Measurements from ENCODE around the gene RPL38.
A peak's percentile ranks its signal among the peaks of the same experiment; 100 is the strongest.
"Not testable (repeated sequence)": the region's sequence is repeated elsewhere in the genome, so short reads cannot be mapped to it uniquely, and the experiment has no call there.

The RPL38 gene

DNA sequence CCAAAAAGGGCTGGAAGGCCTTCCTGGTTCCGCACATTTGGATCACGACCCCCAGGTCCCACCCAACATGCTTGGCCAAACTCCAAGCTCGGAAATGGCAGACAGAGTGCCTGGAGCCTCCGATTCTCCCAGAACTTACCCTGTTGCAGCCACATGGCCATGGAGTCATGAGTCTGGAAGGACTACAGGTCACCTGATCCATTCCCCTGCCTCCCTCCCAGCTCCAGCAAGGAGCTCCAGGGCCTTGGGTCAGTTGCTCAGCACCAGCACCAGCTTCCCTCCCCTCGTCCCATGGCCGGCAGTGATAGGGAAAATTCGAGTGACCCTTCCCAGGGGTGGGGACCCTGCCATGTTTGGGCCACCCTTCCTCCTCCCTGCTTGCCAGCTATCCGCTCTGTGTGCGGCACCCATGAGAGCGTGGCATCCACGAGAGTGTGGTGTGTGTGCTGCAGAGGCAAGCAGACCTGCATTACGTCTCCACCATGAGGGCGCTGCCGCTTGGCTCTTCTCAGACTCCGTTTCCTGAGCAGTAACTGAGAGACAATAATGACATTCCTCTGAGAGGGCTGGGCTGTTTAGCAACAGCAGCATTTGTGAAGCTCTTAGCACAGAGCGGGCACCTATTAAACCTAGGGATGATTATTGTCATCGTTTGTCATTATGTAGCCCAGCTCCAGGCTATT is 21.3 kb upstream of the RPL38 start:
- H3K4me3 ChIP-seq (replicated peaks; ENCODE audit: low read depth, low read length): no peak overlapping the region
- TF ChIP-seq, protein P1, sequence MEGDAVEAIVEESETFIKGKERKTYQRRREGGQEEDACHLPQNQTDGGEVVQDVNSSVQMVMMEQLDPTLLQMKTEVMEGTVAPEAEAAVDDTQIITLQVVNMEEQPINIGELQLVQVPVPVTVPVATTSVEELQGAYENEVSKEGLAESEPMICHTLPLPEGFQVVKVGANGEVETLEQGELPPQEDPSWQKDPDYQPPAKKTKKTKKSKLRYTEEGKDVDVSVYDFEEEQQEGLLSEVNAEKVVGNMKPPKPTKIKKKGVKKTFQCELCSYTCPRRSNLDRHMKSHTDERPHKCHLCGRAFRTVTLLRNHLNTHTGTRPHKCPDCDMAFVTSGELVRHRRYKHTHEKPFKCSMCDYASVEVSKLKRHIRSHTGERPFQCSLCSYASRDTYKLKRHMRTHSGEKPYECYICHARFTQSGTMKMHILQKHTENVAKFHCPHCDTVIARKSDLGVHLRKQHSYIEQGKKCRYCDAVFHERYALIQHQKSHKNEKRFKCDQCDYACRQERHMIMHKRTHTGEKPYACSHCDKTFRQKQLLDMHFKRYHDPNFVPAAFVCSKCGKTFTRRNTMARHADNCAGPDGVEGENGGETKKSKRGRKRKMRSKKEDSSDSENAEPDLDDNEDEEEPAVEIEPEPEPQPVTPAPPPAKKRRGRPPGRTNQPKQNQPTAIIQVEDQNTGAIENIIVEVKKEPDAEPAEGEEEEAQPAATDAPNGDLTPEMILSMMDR (IDR thresholded peaks at IDR 0.05; ENCODE audit: low read length, missing control alignments): no peak
- no peak for DNase-seq (ENCODE audit: low read depth)

DNA sequence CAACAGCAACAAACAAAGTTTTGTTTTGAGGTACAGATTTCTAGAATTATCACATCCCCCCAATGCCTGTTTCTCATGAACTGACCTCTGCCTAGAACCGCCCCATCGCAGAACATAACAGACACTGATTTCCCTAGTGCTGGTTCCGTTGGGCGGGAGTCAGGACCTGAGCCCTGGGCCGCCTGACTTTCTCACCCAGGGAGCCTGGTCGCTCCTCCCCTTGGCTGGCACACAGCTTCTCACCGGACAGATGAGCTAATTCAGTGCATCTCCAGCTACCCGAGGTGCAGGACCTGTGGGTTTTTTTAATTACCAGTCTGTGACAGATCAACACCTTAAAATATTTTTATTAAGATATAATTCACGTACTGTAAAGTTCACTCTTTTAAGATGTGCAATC is 20.1 kb upstream of the RPL38 start:
- TF ChIP-seq, protein P1 (IDR thresholded peaks at IDR 0.05; ENCODE audit: low read length, missing control alignments): no peak
- H3K4me3 ChIP-seq (replicated peaks; ENCODE audit: low read depth, low read length): no peak overlapping the region
- DNase-seq (ENCODE audit: low read depth): no peak

DNA sequence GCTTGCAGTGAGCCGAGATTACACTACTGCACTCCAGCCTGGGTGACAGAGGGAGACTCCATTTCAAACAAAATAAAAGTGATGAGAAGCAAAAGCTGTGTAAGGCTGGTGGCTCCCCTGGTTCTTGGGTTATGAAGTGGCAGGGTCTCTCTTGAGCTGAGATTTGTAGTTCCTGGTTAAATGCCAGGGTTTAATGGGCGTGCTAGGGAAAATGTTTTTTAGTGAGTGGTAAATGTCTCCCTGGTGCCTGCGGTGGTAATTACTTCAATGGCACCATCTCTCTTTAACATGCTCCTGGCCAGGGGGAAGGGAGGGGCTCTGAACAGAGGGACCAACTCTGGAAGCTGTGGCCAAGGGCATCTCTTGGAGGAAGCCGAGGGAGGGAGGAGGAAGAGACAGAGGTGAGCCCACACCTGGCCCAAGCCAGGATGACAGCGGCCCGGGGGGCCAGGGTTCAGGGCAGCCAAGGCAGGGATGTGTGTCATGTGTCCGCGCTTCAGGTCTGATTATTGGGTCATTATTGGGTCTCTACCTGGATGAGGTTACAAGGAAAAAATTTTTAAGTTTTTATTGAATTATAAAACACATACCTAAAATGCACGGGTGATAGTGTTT is 17.8 kb upstream of the RPL38 start:
- H3K4me3 ChIP-seq (replicated peaks; ENCODE audit: low read depth, low read length): no peak overlapping the region
- no peak for DNase-seq (ENCODE audit: low read depth)
- TF ChIP-seq, protein P1 (IDR thresholded peaks at IDR 0.05; ENCODE audit: low read length, missing control alignments): no peak

DNA sequence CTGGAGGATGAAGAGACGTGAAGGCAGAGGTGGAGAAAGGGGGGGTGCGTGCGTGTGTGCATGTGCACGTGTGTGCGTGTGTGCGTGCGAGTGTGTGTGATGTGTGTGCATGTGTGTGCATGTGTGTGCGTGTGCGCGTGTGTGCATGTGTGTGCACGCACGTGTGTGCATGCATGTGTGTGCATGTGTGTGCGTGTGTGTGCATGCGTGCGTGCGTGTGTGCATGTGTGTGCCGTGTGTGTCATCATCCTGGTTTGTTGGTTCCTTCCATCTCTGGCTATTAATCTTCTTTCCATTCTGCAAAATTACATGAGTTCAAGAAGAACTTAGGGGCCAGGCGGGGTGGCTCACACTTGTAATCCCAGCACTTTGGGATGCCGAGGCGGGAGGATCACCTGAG is 17.0 kb upstream of the RPL38 start:
- no peak overlapping the region for H3K4me3 ChIP-seq (replicated peaks; ENCODE audit: low read depth, low read length)
- TF ChIP-seq, protein P1 (IDR thresholded peaks at IDR 0.05; ENCODE audit: low read length, missing control alignments): no peak
- DNase-seq (ENCODE audit: low read depth): no peak

DNA sequence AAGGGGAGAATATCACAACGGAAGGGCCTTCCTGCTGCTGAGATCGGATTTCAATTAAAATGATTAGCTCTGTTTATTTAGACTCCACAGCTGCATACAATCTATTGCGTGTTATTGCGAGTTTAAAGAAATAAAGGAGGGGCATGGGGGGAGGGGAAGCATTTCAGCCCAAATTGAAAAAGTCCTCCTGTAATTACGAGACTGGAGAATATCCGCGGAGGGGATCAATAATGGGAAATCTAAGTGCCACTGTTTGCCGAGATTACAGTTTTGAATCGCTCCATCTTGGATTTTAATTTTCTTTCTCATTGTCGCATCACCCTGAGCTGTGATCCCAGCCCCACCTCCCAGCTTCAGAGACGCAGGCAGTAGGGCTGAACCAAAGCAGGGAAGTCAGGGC is 15.7 kb upstream of the RPL38 start:
- no peak overlapping the region for H3K4me3 ChIP-seq (replicated peaks; ENCODE audit: low read depth, low read length)
- TF ChIP-seq, protein P1 (IDR thresholded peaks at IDR 0.05; ENCODE audit: low read length, missing control alignments): no peak
- DNase-seq (ENCODE audit: low read depth): no peak

DNA sequence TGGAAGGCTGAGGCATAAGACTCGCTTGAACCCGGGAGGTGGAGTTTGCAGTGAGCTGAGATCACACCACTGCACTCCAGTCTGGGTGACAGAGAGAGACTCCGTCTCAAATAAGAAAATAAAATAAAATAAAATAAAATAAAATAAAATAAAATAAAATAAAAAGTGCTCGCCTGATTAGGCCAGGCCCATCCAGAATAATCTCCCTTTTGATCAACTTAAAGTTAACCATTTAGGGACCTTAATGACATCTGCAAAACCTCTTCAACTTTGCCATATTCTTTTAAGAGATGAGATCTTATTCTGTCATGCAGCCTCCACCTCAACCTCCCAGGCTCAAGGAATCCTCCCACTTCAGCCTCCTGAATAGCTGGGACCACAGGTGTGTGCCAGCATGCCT is 14.8 kb upstream of the RPL38 start:
- not testable (repeated sequence) for DNase-seq (ENCODE audit: low read depth)

DNA sequence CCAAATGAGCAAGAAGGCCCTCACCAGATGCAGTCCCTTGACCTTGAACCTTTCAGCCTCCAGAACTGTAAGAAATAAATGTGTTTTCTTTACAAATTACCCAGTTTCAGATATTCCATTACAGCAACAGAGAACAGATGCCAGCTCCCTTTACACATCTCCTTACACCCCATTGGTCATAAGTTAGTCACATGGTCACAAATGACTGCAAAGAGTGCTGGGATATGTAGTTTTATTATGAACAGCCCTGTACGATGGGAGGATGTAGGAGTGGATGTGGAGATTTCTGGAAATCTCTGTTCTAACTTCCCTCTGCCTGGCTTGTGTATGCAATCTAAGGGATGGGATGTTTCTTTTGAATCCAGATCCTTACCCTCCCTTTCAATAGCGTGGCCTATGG is 13.3 kb upstream of the RPL38 start:
- TF ChIP-seq, protein P1 (IDR thresholded peaks at IDR 0.05; ENCODE audit: low read length, missing control alignments): no peak
- no peak overlapping the region for H3K4me3 ChIP-seq (replicated peaks; ENCODE audit: low read depth, low read length)
- DNase-seq (ENCODE audit: low read depth): peak; percentile 74

More for the DNA sequence above, 14.8 kb upstream of the RPL38 start:
- H3K4me3 ChIP-seq (replicated peaks; ENCODE audit: low read depth, low read length): not testable (repeated sequence)

Measured in fibroblast of pulmonary artery (primary cell).